Ascending aorta (tissue), 2 donors: ENCODE data around the gene CCL22. TPM values are rescaled to one million over a fixed set of nuclear protein-coding genes. Genes with fewer than 3 reads are reported as not detected.

ENCODE experiments used
- DNase-seq, 2 donors: peaks; one replicate each; pipeline ENCODE4 v3.0.0-alpha.2; 2019; ENCODE audit warnings: low spot score in 2 of 2
- H3K27ac ChIP-seq, 2 donors: fragments of 200-600 bp; sonication (generic); one replicate each; pipeline ENCODE4 v1.5.1; 2016 to 2017; ENCODE audit warnings: mild to moderate bottlenecking in 1 of 2
- H3K27me3 ChIP-seq: fragments of 200-600 bp; sonication (generic); one replicate; pipeline ENCODE4 v1.5.1; 2017
- H3K36me3 ChIP-seq, 2 donors: fragments of 200-600 bp; sonication (generic); one replicate each; pipeline ENCODE4 v1.5.1; 2016
- H3K4me1 ChIP-seq, 2 donors: fragments of 200-600 bp; sonication (generic); one replicate each; pipeline ENCODE4 v1.5.1; 2016 to 2017; ENCODE audit warnings: mild to moderate bottlenecking in 1 of 2
- H3K4me3 ChIP-seq, 2 donors: fragments of 200-600 bp; sonication (generic); one replicate each; pipeline ENCODE4 v1.5.1; 2016 to 2017; ENCODE audit warnings: mild to moderate bottlenecking in 1 of 2
- H3K9me3 ChIP-seq, 2 donors: fragments of 200-600 bp; sonication (generic); one replicate each; pipeline ENCODE4 v1.5.1; 2016
- intact Hi-C: fragments of 100-400 bp; cut with DNase I; formaldehyde crosslinking; loops from one replicate; pipeline ENCODE4 v1.15.1; 2023
- total RNA-seq: library from RNA; depleted of rRNA; stranded (reverse); fragments of >200 nt; gene quantifications from one replicate; pipeline ENCODE4 v1.1.0, GENCODE V29; 2016
- TF ChIP-seq, protein P1 (sequence below), 3 experiments: fragments of 200-600 bp in 2 of 3; fragments of 450-650 bp in 1 of 3; sonication (generic) in 2 of 3; IDR thresholded peaks; one replicate each; pipeline ENCODE4 v1.5.1; 2016 to 2019; ENCODE audit warnings: antibody characterized with exemption in 3 of 3, mild to moderate bottlenecking in 1 of 3, moderate library complexity in 1 of 3

CCL22 gene
- total RNA-seq, 1 donor from 2014 or later, result not detected

DNA sequence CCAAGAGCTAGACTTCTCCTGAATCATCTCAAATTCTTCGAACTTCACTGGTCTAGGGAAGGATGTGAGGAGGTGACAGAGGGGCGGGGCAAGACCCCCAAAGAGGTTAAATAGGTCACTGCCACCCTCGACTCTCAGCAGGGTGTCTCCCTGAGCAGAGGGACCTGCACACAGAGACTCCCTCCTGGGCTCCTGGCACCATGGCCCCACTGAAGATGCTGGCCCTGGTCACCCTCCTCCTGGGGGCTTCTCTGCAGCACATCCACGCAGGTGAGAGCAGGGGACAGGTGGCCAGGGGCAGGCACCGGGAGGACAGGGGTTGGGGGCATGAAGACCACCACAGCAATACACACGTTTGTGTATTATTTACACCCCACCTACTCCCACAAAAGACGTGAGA lies 55.1 kb downstream of the CCL22 start:
- no peak overlapping the region for H3K4me3 ChIP-seq

More for the DNA sequence above, 55.1 kb downstream of the CCL22 start:
- no peak overlapping the region for H3K27ac ChIP-seq
- no peaks in the 10 kb centered on the region for H3K9me3 ChIP-seq
- H3K36me3 ChIP-seq, result no peaks in the 10 kb centered on the region
- no peaks in the 10 kb centered on the region for H3K27me3 ChIP-seq
- intact Hi-C loops, result no loop called here
- peaks cover 3 to 18% of the 10 kb centered on the region in 2 donors for H3K4me1 ChIP-seq
- TF ChIP-seq, protein P1, sequence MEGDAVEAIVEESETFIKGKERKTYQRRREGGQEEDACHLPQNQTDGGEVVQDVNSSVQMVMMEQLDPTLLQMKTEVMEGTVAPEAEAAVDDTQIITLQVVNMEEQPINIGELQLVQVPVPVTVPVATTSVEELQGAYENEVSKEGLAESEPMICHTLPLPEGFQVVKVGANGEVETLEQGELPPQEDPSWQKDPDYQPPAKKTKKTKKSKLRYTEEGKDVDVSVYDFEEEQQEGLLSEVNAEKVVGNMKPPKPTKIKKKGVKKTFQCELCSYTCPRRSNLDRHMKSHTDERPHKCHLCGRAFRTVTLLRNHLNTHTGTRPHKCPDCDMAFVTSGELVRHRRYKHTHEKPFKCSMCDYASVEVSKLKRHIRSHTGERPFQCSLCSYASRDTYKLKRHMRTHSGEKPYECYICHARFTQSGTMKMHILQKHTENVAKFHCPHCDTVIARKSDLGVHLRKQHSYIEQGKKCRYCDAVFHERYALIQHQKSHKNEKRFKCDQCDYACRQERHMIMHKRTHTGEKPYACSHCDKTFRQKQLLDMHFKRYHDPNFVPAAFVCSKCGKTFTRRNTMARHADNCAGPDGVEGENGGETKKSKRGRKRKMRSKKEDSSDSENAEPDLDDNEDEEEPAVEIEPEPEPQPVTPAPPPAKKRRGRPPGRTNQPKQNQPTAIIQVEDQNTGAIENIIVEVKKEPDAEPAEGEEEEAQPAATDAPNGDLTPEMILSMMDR (IDR thresholded peaks at IDR 0.05), result no peak
- DNase-seq, result no peak

Other genes with a start within 250 kb of the CCL22 start
- gene PSME3IP1, start 172.7 kb upstream of the CCL22 start, total RNA-seq, result 32.6 TPM
- 29.3 TPM for gene RSPRY1, start 172.5 kb upstream of the CCL22 start, total RNA-seq
- gene ARL2BP, start 113.5 kb upstream of the CCL22 start, total RNA-seq, result 44.1 TPM
- gene PLLP, start 74.1 kb upstream of the CCL22 start, total RNA-seq, result 0.21 TPM
- gene CX3CL1, start 13.7 kb downstream of the CCL22 start, total RNA-seq, result 251 TPM
- not detected for gene CCL17, start 46.0 kb downstream of the CCL22 start, total RNA-seq
- gene CIAPIN1, start 88.6 kb downstream of the CCL22 start, total RNA-seq, result 28.7 TPM
- 35.7 TPM for gene COQ9, start 88.7 kb downstream of the CCL22 start, total RNA-seq
- gene POLR2C, start 103.9 kb downstream of the CCL22 start, total RNA-seq, result 110 TPM
- 40.2 TPM for gene DOK4, start 127.7 kb downstream of the CCL22 start, total RNA-seq
- 13.7 TPM for gene CCDC102A, start 177.8 kb downstream of the CCL22 start, total RNA-seq
- gene ADGRG5, start 183.9 kb downstream of the CCL22 start, total RNA-seq, result not detected